Neural progenitor cell (in vitro differentiated cells): Measurements from ENCODE around the gene INSM1. TPM values are rescaled to one million over a fixed set of nuclear protein-coding genes. Genes with fewer than 3 reads are reported as not detected.

Experiments used
- DNase-seq: peaks from one replicate; pipeline ENCODE4 v3.0.0-alpha.2; 2016; ENCODE audit warnings: low spot score
- H2AFZ ChIP-seq: fragments of 200-600 bp; sonication (generic); replicated peaks from 2 replicates; pipeline ENCODE4 v1.6.1; 2016; ENCODE audit warnings: antibody characterized with exemption
- H3F3A ChIP-seq: fragments of 200-600 bp; sonication (generic); 2 replicates; pipeline ENCODE4 v1.6.1; 2016; ENCODE audit warnings: antibody characterized with exemption, low read depth
- H3K27ac ChIP-seq: fragments of 200-600 bp; sonication (generic); 2 replicates; pipeline ENCODE4 v1.5.1; 2016; ENCODE audit warnings: mild to moderate bottlenecking
- H3K27me3 ChIP-seq: fragments of 200-600 bp; sonication (generic); 2 replicates; pipeline ENCODE4 v1.6.1; 2016; ENCODE audit warnings: mild to moderate bottlenecking, moderate library complexity
- H3K36me3 ChIP-seq: fragments of 200-600 bp; sonication (generic); 2 replicates; pipeline ENCODE4 v1.5.1; 2016
- H3K4me1 ChIP-seq: fragments of 200-600 bp; sonication (generic); 2 replicates; pipeline ENCODE4 v1.6.1; 2016; ENCODE audit warnings: mixed run types
- H3K4me2 ChIP-seq: fragments of 200-600 bp; sonication (generic); 2 replicates; pipeline ENCODE4 v1.6.1; 2016
- H3K4me3 ChIP-seq: fragments of 200-600 bp; sonication (generic); 2 replicates; pipeline ENCODE4 v1.5.1; 2016
- H3K79me2 ChIP-seq: fragments of 200-600 bp; sonication (generic); 2 replicates; pipeline ENCODE4 v1.6.1; 2016; ENCODE audit warnings: low read depth
- H3K9ac ChIP-seq: fragments of 200-600 bp; sonication (generic); 2 replicates; pipeline ENCODE4 v1.6.1; 2016
- H3K9me3 ChIP-seq: fragments of 200-600 bp; sonication (generic); 2 replicates; pipeline ENCODE4 v1.5.1; 2016; ENCODE audit warnings: low read depth
- H4K20me1 ChIP-seq: fragments of 200-600 bp; sonication (generic); 2 replicates; pipeline ENCODE4 v1.6.1; 2016; ENCODE audit warnings: low read depth
- H3K27ac Mint-ChIP-seq: 3 replicates; pipeline ENCODE4 v1.8.0; 2021; ENCODE audit warnings: mixed read lengths
- H3K27me3 Mint-ChIP-seq: 2 replicates; pipeline ENCODE4 v1.8.0; 2022; ENCODE audit warnings: low read depth, mild to moderate bottlenecking, inconsistent platforms, moderate library complexity, mixed read lengths; ENCODE audit not compliant: insufficient read depth
- H3K36me3 Mint-ChIP-seq: 3 replicates; pipeline ENCODE4 v1.8.0; 2021; ENCODE audit warnings: mixed read lengths
- H3K4me1 Mint-ChIP-seq: 3 replicates; pipeline ENCODE4 v1.8.0; 2021; ENCODE audit warnings: mixed read lengths
- H3K4me3 Mint-ChIP-seq: 3 replicates; pipeline ENCODE4 v1.8.0; 2021; ENCODE audit warnings: mild to moderate bottlenecking, moderate library complexity, mixed read lengths
- H3K9me3 Mint-ChIP-seq: 3 replicates; pipeline ENCODE4 v1.8.0; 2020; ENCODE audit warnings: mixed read lengths
- EZH2 ChIP-seq: fragments of 200-600 bp; sonication (generic); IDR thresholded peaks from 2 replicates; pipeline ENCODE4 v1.6.1; 2017; ENCODE audit warnings: antibody characterized with exemption, mild to moderate bottlenecking, moderate library complexity
- EZH2phosphoT487 ChIP-seq: fragments of 200-600 bp; sonication (generic); IDR thresholded peaks from 2 replicates; pipeline ENCODE4 v1.6.1; 2017; ENCODE audit warnings: antibody characterized with exemption
- total RNA-seq: library from RNA; depleted of rRNA; stranded (reverse); fragments of >200 nt; gene quantifications from 2 replicates; pipeline ENCODE4 v1.2.3, GENCODE V29; 2015; ENCODE audit warnings: low replicate concordance
- TF ChIP-seq, protein P1 (sequence below): fragments of 200-600 bp; sonication (generic); IDR thresholded peaks from 2 replicates; pipeline ENCODE4 v1.5.1; 2017; ENCODE audit warnings: antibody characterized with exemption, mild to moderate bottlenecking

INSM1 gene
- total RNA-seq, 1 donor from 2014 or later = 0.41 TPM

- Mint-ChIP-seq H3K36me3 (peaks cover 7% of the 10 kb centered on the region), H3K27ac (no peak overlapping the region), H3K4me1 (peaks cover 49% of the 10 kb centered on the region), H3K27me3 (peaks cover 25% of the 10 kb centered on the region), H3K4me3 (no peak overlapping the region), H3K9me3 (peaks cover 2% of the 10 kb centered on the region)
- H3K4me1 ChIP-seq = peaks cover 40% of the 10 kb centered on the region
- H3K9me3 ChIP-seq = no peaks in the 10 kb centered on the region
- H3K27me3 ChIP-seq = no peaks in the 10 kb centered on the region
- no peaks in the 10 kb centered on the region for H3K79me2 ChIP-seq
- H3K4me2 ChIP-seq = no peak overlapping the region
- TF ChIP-seq EZH2phosphoT487 (no peak), EZH2 (no peak)
- TF ChIP-seq, protein P1, sequence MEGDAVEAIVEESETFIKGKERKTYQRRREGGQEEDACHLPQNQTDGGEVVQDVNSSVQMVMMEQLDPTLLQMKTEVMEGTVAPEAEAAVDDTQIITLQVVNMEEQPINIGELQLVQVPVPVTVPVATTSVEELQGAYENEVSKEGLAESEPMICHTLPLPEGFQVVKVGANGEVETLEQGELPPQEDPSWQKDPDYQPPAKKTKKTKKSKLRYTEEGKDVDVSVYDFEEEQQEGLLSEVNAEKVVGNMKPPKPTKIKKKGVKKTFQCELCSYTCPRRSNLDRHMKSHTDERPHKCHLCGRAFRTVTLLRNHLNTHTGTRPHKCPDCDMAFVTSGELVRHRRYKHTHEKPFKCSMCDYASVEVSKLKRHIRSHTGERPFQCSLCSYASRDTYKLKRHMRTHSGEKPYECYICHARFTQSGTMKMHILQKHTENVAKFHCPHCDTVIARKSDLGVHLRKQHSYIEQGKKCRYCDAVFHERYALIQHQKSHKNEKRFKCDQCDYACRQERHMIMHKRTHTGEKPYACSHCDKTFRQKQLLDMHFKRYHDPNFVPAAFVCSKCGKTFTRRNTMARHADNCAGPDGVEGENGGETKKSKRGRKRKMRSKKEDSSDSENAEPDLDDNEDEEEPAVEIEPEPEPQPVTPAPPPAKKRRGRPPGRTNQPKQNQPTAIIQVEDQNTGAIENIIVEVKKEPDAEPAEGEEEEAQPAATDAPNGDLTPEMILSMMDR = no peak
- H3K9ac ChIP-seq = no peak overlapping the region
- no peak overlapping the region for H2AFZ ChIP-seq
- peaks cover 35% of the 10 kb centered on the region for H3F3A ChIP-seq
- H3K36me3 ChIP-seq = no peaks in the 10 kb centered on the region
- no peak overlapping the region for H3K27ac ChIP-seq
- H3K4me3 ChIP-seq = no peak overlapping the region
- DNase-seq = no peak
- H4K20me1 ChIP-seq = peaks cover 13% of the 10 kb centered on the region
These were observed 47.4 kb downstream of the INSM1 start for GRCh38 chr20:20415321-20415720.

GRCh38 chr20:20417876-20418676 is 50.2 kb downstream of the INSM1 start:
- Mint-ChIP-seq H3K4me3 (no peak overlapping the region), H3K4me1 (peaks cover 24% of the 10 kb centered on the region), H3K36me3 (peaks cover 18% of the 10 kb centered on the region), H3K27me3 (peaks cover 23% of the 10 kb centered on the region), H3K27ac (no peak overlapping the region), H3K9me3 (peaks cover 2% of the 10 kb centered on the region)
- Histone ChIP-seq H2AFZ (no peak overlapping the region), H3K9ac (no peak overlapping the region), H3K79me2 (no peaks in the 10 kb centered on the region), H3K36me3 (no peaks in the 10 kb centered on the region), H3K4me3 (no peak overlapping the region), H3F3A (peaks cover 11% of the 10 kb centered on the region), H3K9me3 (no peaks in the 10 kb centered on the region), H3K4me2 (no peak overlapping the region), H3K27ac (no peak overlapping the region), H3K4me1 (peaks cover 14% of the 10 kb centered on the region), H3K27me3 (no peaks in the 10 kb centered on the region), H4K20me1 (no peaks in the 10 kb centered on the region)
- TF ChIP-seq EZH2 (no peak), EZH2phosphoT487 (no peak)
- TF ChIP-seq, protein P1 = no peak
- DNase-seq = no peak
